ENCODE measurements around the gene CENPF.

The CENPF gene

GRCh38 chr1:214621236-214621635, 18.2 kb downstream of the CENPF start:
- no peak for DNase-seq

GRCh38 chr1:214623430-214623829, 20.4 kb downstream of the CENPF start:
- no peak for DNase-seq

- no peak for DNase-seq
Measured at GRCh38 chr1:214632091-214632490, 29.1 kb downstream of the CENPF start.

- DNase-seq = no peak
Measured at GRCh38 chr1:214633686-214634085, 30.7 kb downstream of the CENPF start.

- DNase-seq = no peak
Measured at GRCh38 chr1:214634267-214634666, 31.3 kb downstream of the CENPF start.

GRCh38 chr1:214635086-214635485, 32.1 kb downstream of the CENPF start:
- DNase-seq = no peak

GRCh38 chr1:214635506-214635905, 32.5 kb downstream of the CENPF start:
- no peak for DNase-seq

- no peak for DNase-seq
Measured at GRCh38 chr1:214636436-214636835, 33.4 kb downstream of the CENPF start.

- no peak for DNase-seq
Measured at GRCh38 chr1:214637125-214637524, 34.1 kb downstream of the CENPF start.

- no peak for DNase-seq
Measured at GRCh38 chr1:214637722-214638458, 34.9 kb downstream of the CENPF start.

- no peak for DNase-seq
Measured at GRCh38 chr1:214638459-214638807, 35.4 kb downstream of the CENPF start.

GRCh38 chr1:214638997-214639396, 36.0 kb downstream of the CENPF start:
- DNase-seq = no peak

- DNase-seq = no peak
Measured at GRCh38 chr1:214640431-214641213, 37.6 kb downstream of the CENPF start.

GRCh38 chr1:214641214-214641895, 38.4 kb downstream of the CENPF start:
- no peak for DNase-seq

- no peak for DNase-seq
Measured at GRCh38 chr1:214643030-214643429, 40.0 kb downstream of the CENPF start.

- no peak for DNase-seq
Measured at GRCh38 chr1:214645712-214646111, 42.7 kb downstream of the CENPF start.

GRCh38 chr1:214648801-214649200, 45.8 kb downstream of the CENPF start:
- no peak for DNase-seq

GRCh38 chr1:214649607-214650006, 46.6 kb downstream of the CENPF start:
- no peak for DNase-seq

- DNase-seq = no peak
Measured at GRCh38 chr1:214650664-214651063, 47.7 kb downstream of the CENPF start.

- no peak for DNase-seq
Measured at GRCh38 chr1:214657299-214657698, 54.3 kb downstream of the CENPF start.

- no peak for DNase-seq
Measured at GRCh38 chr1:214658175-214658574, 55.2 kb downstream of the CENPF start.

GRCh38 chr1:214658785-214659184, 55.8 kb downstream of the CENPF start:
- no peak for DNase-seq

GRCh38 chr1:214660190-214660589, 57.2 kb downstream of the CENPF start:
- no peak for DNase-seq

GRCh38 chr1:214660900-214661299, 57.9 kb downstream of the CENPF start:
- no peak for DNase-seq

Measured in bone marrow (tissue), 2 donors.